Upper lobe of left lung (tissue), 4 donors: ENCODE measurements around the gene FUT9.

ENCODE experiments used
- CTCF ChIP-seq, 6 experiments: fragments of 450-650 bp in 4 of 6; fragments of 200-600 bp in 2 of 6; sonication (generic) in 2 of 6; IDR thresholded peaks; one replicate each; pipeline ENCODE4 v1.5.1; 2016 to 2019; ENCODE audit warnings: antibody characterized with exemption in 6 of 6
- EP300 ChIP-seq, 4 donors: sonication (generic); formaldehyde crosslinking; IDR thresholded peaks; one replicate each; pipeline ENCODE4 v1.5.1; 2017; ENCODE audit warnings: antibody characterized with exemption in 4 of 4, control low read depth in 2 of 4
- POLR2A ChIP-seq, 4 donors: fragments of 450-650 bp; IDR thresholded peaks; one replicate each; pipeline ENCODE4 v1.5.1; 2016 to 2017; ENCODE audit warnings: antibody characterized with exemption in 4 of 4, mild to moderate bottlenecking in 2 of 4
- POLR2AphosphoS5 ChIP-seq, 2 donors: sonication (generic); formaldehyde crosslinking; IDR thresholded peaks; one replicate each; pipeline ENCODE4 v1.5.1; 2017; ENCODE audit warnings: antibody characterized with exemption in 2 of 2

- TF ChIP-seq CTCF (IDR thresholded peaks at IDR 0.05) (no peak), POLR2A (IDR thresholded peaks at IDR 0.05) (no peak), EP300 (IDR thresholded peaks at IDR 0.05) (no peak), POLR2AphosphoS5 (IDR thresholded peaks at IDR 0.05) (no peak)
These were observed 2.2 kb upstream of the FUT9 start for GRCh38 chr6:96013531-96013930.
